ENCODE measurements around the gene C1QTNF12. TPM values are rescaled to one million over a fixed set of nuclear protein-coding genes. Genes with fewer than 3 reads are reported as not detected.

Gene C1QTNF12
- total RNA-seq, 1 donor: 0.36 TPM

- no peak for TF ChIP-seq CTCF (IDR thresholded peaks at IDR 0.05; ENCODE audit: extremely low read depth, low read depth, low read length)
- no peaks in the 10 kb centered on the region for H3K79me2 ChIP-seq (ENCODE audit: insufficient read depth, low read length)
- H3K4me2 ChIP-seq (ENCODE audit: insufficient read depth, low read length): no peak overlapping the region
- H3K27me3 ChIP-seq (ENCODE audit: insufficient read depth, low read length): no peaks in the 10 kb centered on the region
- DNase-seq (ENCODE audit: insufficient read length, low spot score, missing footprints): peak; percentile 94
- no peak overlapping the region for H3K4me3 ChIP-seq (ENCODE audit: insufficient read depth, low read length)
- H3K4me1 ChIP-seq (ENCODE audit: insufficient read depth, low read length): no peaks in the 10 kb centered on the region
- no peaks in the 10 kb centered on the region for H4K20me1 ChIP-seq (ENCODE audit: insufficient read depth, low read length)
- H2AFZ ChIP-seq (ENCODE audit: low read length): no peak overlapping the region
- H3K27ac ChIP-seq (ENCODE audit: low read depth, low read length): no peak overlapping the region
- H3K9me3 ChIP-seq (ENCODE audit: low read depth, low read length): no peaks in the 10 kb centered on the region
- no peaks in the 10 kb centered on the region for H3K36me3 ChIP-seq (ENCODE audit: insufficient read depth, low read length)
Measured at GRCh38 chr1:1199961-1200875, 46.3 kb downstream of the C1QTNF12 start.

DNA sequence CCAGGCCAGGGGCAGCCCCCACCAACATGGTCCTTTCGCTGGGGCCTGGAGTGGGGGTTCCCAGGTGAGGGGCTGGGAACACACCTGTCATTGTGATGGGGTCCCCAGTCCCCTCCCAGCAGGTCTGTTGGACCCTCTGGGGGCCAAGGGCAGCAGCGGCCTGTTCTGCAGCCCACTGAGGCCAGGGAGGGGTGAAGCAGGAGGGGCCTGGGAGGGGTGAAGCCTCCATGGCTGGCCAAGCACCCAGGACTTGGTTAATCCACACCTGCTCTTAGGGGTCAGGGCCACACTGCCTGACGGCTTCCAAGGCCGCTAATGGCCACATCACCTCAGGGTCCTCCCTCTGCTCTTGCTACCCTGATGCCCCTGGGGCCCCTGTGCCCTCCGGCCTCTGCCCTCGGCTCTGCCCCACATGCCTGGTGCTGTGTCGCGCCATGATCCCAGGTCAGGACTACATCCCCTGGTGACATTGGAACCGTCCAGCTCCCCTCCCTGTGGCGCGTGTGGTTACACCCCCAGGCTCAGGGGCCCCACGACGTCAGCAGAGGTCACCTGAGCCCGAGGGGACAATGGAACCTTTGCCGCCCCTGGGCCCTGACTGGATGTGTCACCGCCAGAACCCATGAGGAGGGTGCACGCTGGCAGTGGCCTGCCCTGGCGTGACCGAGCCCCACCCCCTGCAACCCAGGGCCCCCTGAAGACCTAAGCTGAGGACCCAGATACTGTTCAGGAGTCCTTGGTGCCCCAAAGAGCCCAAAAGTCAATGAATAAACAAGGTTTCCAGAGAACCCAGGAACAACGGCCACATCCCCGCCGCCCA, 47.2 kb downstream of the C1QTNF12 start:
- Histone ChIP-seq H3K4me3 (ENCODE audit: insufficient read depth, low read length) (no peak overlapping the region), H3K4me2 (ENCODE audit: insufficient read depth, low read length) (no peak overlapping the region), H3K9me3 (ENCODE audit: low read depth, low read length) (no peaks in the 10 kb centered on the region), H3K36me3 (ENCODE audit: insufficient read depth, low read length) (no peaks in the 10 kb centered on the region), H3K27ac (ENCODE audit: low read depth, low read length) (no peak overlapping the region), H3K79me2 (ENCODE audit: insufficient read depth, low read length) (no peaks in the 10 kb centered on the region), H4K20me1 (ENCODE audit: insufficient read depth, low read length) (no peaks in the 10 kb centered on the region), H2AFZ (ENCODE audit: low read length) (no peak overlapping the region), H3K27me3 (ENCODE audit: insufficient read depth, low read length) (no peaks in the 10 kb centered on the region), H3K4me1 (ENCODE audit: insufficient read depth, low read length) (no peaks in the 10 kb centered on the region)
- peak; percentile 90 for DNase-seq (ENCODE audit: insufficient read length, low spot score, missing footprints)
- TF ChIP-seq CTCF (IDR thresholded peaks at IDR 0.05; ENCODE audit: extremely low read depth, low read depth, low read length): no peak

DNA sequence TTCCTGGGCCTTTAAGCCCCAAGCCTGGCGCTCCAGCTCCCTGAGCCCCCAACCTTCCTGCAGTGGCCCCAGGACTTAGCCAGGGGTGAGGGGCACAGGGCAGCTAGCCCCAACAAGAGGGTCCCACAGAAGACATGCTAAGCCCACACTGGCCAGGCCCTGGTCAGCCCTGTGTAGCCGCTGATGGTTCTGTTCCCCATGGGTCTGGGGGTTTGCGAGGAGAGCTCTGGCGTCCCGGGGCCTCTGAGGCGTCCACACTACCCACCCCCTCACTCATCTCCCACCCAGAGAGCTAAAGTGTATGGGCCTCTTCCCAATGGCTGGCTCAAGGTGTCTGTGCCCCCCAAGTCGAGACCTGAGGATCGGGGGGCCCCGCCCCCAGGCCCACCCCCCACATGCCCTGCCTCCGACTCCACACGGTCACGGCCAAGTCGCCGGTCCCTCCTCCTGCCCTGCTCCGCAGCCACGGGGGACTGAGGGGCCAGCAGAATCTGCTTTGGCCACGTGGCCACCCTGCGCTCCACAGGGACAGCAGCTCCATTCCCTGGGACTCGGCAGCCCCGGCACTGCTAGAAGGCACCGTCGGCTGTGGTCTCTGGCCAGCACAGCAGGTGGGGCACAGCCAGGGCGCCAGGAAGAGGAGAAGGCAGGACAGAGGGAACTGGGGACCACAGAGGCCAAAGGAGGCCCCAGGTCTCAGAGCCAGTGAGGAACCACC, 47.9 kb downstream of the C1QTNF12 start:
- H3K36me3 ChIP-seq (ENCODE audit: insufficient read depth, low read length): no peaks in the 10 kb centered on the region
- no peaks in the 10 kb centered on the region for H3K9me3 ChIP-seq (ENCODE audit: low read depth, low read length)
- H2AFZ ChIP-seq (ENCODE audit: low read length): no peak overlapping the region
- H4K20me1 ChIP-seq (ENCODE audit: insufficient read depth, low read length): no peaks in the 10 kb centered on the region
- H3K4me3 ChIP-seq (ENCODE audit: insufficient read depth, low read length): no peak overlapping the region
- H3K4me2 ChIP-seq (ENCODE audit: insufficient read depth, low read length): no peak overlapping the region
- no peak for TF ChIP-seq CTCF (IDR thresholded peaks at IDR 0.05; ENCODE audit: extremely low read depth, low read depth, low read length)
- H3K4me1 ChIP-seq (ENCODE audit: insufficient read depth, low read length): no peaks in the 10 kb centered on the region
- DNase-seq (ENCODE audit: insufficient read length, low spot score, missing footprints): peak; percentile 80
- H3K27me3 ChIP-seq (ENCODE audit: insufficient read depth, low read length): no peaks in the 10 kb centered on the region
- H3K27ac ChIP-seq (ENCODE audit: low read depth, low read length): no peak overlapping the region
- no peaks in the 10 kb centered on the region for H3K79me2 ChIP-seq (ENCODE audit: insufficient read depth, low read length)

Measured in osteoblast (primary cell).